ENCODE data around the gene RXFP3. TPM values are rescaled to one million over a fixed set of nuclear protein-coding genes. Genes with fewer than 3 reads are reported as not detected.

The RXFP3 gene
- total and polyA plus RNA-seq, 2 experiments from 2014 or later: not detected

DNA sequence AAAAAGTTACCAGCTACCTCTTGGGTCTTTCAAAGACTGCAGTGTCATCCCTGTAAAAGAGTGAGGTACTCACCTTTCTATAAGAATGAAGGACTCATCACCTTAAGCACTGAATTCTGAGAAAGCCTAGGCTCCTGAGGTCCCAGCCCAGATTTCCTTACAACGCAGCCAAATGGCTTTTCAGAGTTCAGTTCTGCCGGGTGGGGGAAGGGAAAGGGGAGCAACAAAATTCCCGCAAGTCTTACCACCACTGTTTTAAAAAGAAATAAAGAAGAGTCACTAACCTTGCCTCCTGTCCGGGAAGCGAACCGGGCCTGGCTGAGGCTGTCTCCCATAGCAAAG is 44.8 kb upstream of the RXFP3 start:
- Histone ChIP-seq H3K36me3 (ENCODE audit: low read depth) (no peaks in the 10 kb centered on the region), H3K4me2 (ENCODE audit: unreplicated experiment) (peak overlapping the region; percentile 98), H3K9me3 (ENCODE audit: low read depth) (no peaks in the 10 kb centered on the region), H3K9me2 (ENCODE audit: insufficient read depth) (no peaks in the 10 kb centered on the region), H3K4me3 (peak overlapping the region; percentile 83), H4K20me1 (ENCODE audit: insufficient read depth) (no peaks in the 10 kb centered on the region), H3K4me1 (ENCODE audit: insufficient read depth) (peaks cover 56% of the 10 kb centered on the region), H2AFZ (peak overlapping the region; percentile 81), H3K27ac (peak overlapping the region; percentile 38), H3K9ac (peak overlapping the region; percentile 77), H3K79me2 (ENCODE audit: insufficient read depth) (peaks cover 44% of the 10 kb centered on the region), H3K27me3 (replicated peaks; ENCODE audit: insufficient read depth) (no peaks in the 10 kb centered on the region), H3F3A (ENCODE audit: insufficient read depth) (peaks cover 46% of the 10 kb centered on the region)
- in situ Hi-C loops (cut with MboI): no loop called here
- TF ChIP-seq EZH2 (IDR thresholded peaks at IDR 0.05; ENCODE audit: insufficient read depth, poor library complexity, severe bottlenecking) (no peak), EZH2phosphoT487 (IDR thresholded peaks at IDR 0.05; ENCODE audit: insufficient read depth, low read depth) (no peak)
- WGBS, 2 experiments (ENCODE audit: low coverage in 1 of 2, low lambda C conversion rate in 2 of 2, missing lambda C conversion rate in 2 of 2): 0 to 1% methylated on average over 6 of the region's 6 CpGs
- no peak for DNase-seq

DNA sequence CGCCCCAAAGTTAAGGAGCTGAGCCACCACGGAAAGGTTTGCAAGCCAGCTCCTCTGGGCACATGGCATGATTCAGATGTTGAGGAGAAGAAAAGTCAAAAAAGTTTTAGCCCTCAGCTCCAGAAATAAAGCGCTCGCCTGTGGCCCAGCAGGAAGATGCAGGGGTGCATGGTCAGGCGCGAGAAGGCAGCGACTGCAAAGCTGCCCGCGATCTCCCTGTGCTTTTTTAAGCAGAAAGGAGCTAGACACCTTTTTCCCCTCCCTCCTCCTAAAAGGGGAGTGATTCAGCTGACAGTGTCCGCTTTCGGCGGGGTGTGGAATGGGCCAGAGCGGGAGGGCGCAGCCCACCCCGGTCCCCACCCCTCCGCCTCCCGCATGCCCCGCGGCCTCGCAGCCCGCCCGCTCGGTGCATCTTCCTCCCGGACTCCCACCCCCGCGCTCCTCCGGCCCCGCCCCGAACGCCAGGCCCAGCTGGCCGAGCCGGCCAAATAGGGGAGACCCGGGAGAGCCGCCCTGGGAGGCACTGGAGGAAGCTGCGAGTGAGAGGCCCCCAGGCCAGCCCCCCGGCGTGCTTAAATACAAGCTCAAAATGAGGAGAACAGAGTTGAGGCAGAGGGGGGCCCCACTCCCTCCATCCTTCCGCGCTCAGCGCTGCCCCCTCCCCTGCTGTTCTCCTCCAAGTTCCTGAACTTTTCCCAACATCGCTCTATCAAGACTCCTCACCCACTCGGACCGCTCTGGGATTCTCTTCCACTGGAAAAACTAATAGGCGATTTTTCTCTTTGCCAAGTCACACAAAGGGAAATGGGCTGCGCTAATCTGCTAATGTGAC is 44.2 kb upstream of the RXFP3 start, which contains the start of gene ADAMTS12:
ADAMTS12 (minus strand) TSS at position 203 of the 832 bp plus-strand sequence; CDS start at position 69, 134 bp downstream.
- H3K27me3 ChIP-seq (replicated peaks; ENCODE audit: insufficient read depth): no peaks in the 10 kb centered on the region
- in situ Hi-C loops (cut with MboI): no loop called here
- no peaks in the 10 kb centered on the region for H3K36me3 ChIP-seq (ENCODE audit: low read depth)
- DNase-seq: peak; percentile 74
- peaks cover 56% of the 10 kb centered on the region for H3K4me1 ChIP-seq (ENCODE audit: insufficient read depth)
- TF ChIP-seq EZH2 (IDR thresholded peaks at IDR 0.05; ENCODE audit: insufficient read depth, poor library complexity, severe bottlenecking) (no peak), EZH2phosphoT487 (IDR thresholded peaks at IDR 0.05; ENCODE audit: insufficient read depth, low read depth) (no peak)
- H3K9ac ChIP-seq: peak within 1 kb of the TSS; percentile 77
- H4K20me1 ChIP-seq (ENCODE audit: insufficient read depth): no peaks in the 10 kb centered on the region
- H3K9me2 ChIP-seq (ENCODE audit: insufficient read depth): peaks cover 3% of the 10 kb centered on the region; the same call in 1 of the 2 replicates
- H3K27ac ChIP-seq: peak within 1 kb of the TSS; percentile 54
- peak within 1 kb of the TSS; percentile 83 for H3K4me3 ChIP-seq
- WGBS, 2 experiments (ENCODE audit: low coverage in 1 of 2, low lambda C conversion rate in 2 of 2, missing lambda C conversion rate in 2 of 2): 7 to 8% methylated on average over 28 to 40 of the region's 45 CpGs
- H3K4me2 ChIP-seq (ENCODE audit: unreplicated experiment): peak within 1 kb of the TSS; percentile 98
- H2AFZ ChIP-seq: peak within 1 kb of the TSS; percentile 81
- no peaks in the 10 kb centered on the region for H3K9me3 ChIP-seq (ENCODE audit: low read depth)
- H3K79me2 ChIP-seq (ENCODE audit: insufficient read depth): peaks cover 38% of the 10 kb centered on the region
- H3F3A ChIP-seq (ENCODE audit: insufficient read depth): peaks cover 46% of the 10 kb centered on the region

DNA sequence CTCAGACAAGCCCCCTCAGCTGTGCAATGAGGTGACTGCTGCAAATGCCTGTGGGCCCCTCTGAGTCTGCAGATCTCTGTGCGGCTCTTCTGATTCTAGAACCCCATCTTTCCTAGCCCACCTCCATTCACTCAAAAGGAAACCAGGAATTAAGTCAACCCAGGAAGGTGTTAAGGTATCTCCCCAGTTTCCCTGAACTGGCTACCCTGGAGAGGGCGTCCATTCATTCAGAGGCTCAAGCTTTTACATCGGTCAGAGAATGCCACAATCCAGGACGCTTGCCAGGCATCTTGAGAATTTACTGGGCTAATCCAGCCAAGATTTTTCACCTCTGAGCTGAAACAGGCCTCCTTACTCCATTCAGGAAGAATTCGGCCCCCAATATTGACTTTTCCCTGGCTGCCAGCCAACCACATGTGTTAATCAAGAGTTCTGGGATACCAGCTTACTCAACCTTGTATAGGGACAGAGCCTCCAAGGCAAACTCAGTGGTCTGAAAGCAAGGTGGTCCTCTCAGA is 43.5 kb upstream of the RXFP3 start:
- Histone ChIP-seq H3K9me3 (ENCODE audit: low read depth) (no peaks in the 10 kb centered on the region), H3K79me2 (ENCODE audit: insufficient read depth) (peaks cover 32% of the 10 kb centered on the region), H3K27ac (peak overlapping the region; percentile 54), H3K36me3 (ENCODE audit: low read depth) (no peaks in the 10 kb centered on the region), H2AFZ (peak overlapping the region; percentile 81), H3K4me2 (ENCODE audit: unreplicated experiment) (peak overlapping the region; percentile 98), H3K4me3 (peak overlapping the region; percentile 83), H3K9me2 (ENCODE audit: insufficient read depth) (peaks cover 3% of the 10 kb centered on the region; the same call in 1 of the 2 replicates), H3K27me3 (replicated peaks; ENCODE audit: insufficient read depth) (no peaks in the 10 kb centered on the region), H3K9ac (peak overlapping the region; percentile 77; the same call in 1 of the 2 replicates), H3K4me1 (ENCODE audit: insufficient read depth) (peaks cover 56% of the 10 kb centered on the region), H3F3A (ENCODE audit: insufficient read depth) (peaks cover 46% of the 10 kb centered on the region), H4K20me1 (ENCODE audit: insufficient read depth) (no peaks in the 10 kb centered on the region)
- WGBS, 2 experiments (ENCODE audit: low coverage in 1 of 2, low lambda C conversion rate in 2 of 2, missing lambda C conversion rate in 2 of 2): 31 to 33% methylated on average over 5 of the region's 5 CpGs
- in situ Hi-C loops (cut with MboI): no loop called here
- DNase-seq: peak; percentile 93
- TF ChIP-seq EZH2phosphoT487 (IDR thresholded peaks at IDR 0.05; ENCODE audit: insufficient read depth, low read depth) (no peak), EZH2 (IDR thresholded peaks at IDR 0.05; ENCODE audit: insufficient read depth, poor library complexity, severe bottlenecking) (no peak)

DNA sequence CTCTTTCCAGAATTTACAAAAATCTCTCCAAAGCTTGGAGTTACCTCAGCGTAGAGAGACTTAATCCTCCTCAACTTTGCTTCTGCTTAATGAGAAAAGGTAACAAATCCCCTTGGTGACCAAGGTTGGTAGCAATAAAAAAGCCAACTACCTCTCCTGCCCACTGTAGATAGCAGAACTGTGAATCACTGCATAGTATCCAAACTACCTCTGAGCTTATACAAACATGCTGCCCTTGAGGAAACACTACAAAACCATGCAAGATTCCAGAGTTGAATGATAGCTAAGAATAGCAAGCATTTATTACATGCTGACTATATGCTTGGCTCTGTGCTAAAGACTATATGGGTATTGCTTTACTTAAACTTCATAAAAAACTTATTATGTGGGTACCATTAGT is 41.6 kb upstream of the RXFP3 start:
- peaks cover 46% of the 10 kb centered on the region for H3F3A ChIP-seq (ENCODE audit: insufficient read depth)
- peak overlapping the region; percentile 3 for H3K4me2 ChIP-seq (ENCODE audit: unreplicated experiment)
- H3K36me3 ChIP-seq (ENCODE audit: low read depth): no peaks in the 10 kb centered on the region
- no peaks in the 10 kb centered on the region for H3K27me3 ChIP-seq (replicated peaks; ENCODE audit: insufficient read depth)
- H3K9me2 ChIP-seq (ENCODE audit: insufficient read depth): peaks cover 3% of the 10 kb centered on the region; the same call in 1 of the 2 replicates
- no peak overlapping the region for H2AFZ ChIP-seq
- no peaks in the 10 kb centered on the region for H4K20me1 ChIP-seq (ENCODE audit: insufficient read depth)
- TF ChIP-seq EZH2phosphoT487 (IDR thresholded peaks at IDR 0.05; ENCODE audit: insufficient read depth, low read depth) (no peak), EZH2 (IDR thresholded peaks at IDR 0.05; ENCODE audit: insufficient read depth, poor library complexity, severe bottlenecking) (no peak)
- DNase-seq: peak; percentile 31
- no peak overlapping the region for H3K9ac ChIP-seq
- 94 to 100% methylated on average over 1 of the region's 1 CpG for WGBS, 2 experiments (ENCODE audit: low coverage in 1 of 2, low lambda C conversion rate in 2 of 2, missing lambda C conversion rate in 2 of 2)
- in situ Hi-C loops (cut with MboI): no loop called here
- H3K9me3 ChIP-seq (ENCODE audit: low read depth): no peaks in the 10 kb centered on the region
- H3K4me1 ChIP-seq (ENCODE audit: insufficient read depth): peaks cover 44% of the 10 kb centered on the region
- H3K4me3 ChIP-seq: no peak overlapping the region
- peaks cover 14% of the 10 kb centered on the region for H3K79me2 ChIP-seq (ENCODE audit: insufficient read depth)
- H3K27ac ChIP-seq: peak overlapping the region; percentile 2; the same call in 1 of the 2 replicates

All from GM23248 (cell line).